ENCODE data around the gene SLFNL1.

DNA sequence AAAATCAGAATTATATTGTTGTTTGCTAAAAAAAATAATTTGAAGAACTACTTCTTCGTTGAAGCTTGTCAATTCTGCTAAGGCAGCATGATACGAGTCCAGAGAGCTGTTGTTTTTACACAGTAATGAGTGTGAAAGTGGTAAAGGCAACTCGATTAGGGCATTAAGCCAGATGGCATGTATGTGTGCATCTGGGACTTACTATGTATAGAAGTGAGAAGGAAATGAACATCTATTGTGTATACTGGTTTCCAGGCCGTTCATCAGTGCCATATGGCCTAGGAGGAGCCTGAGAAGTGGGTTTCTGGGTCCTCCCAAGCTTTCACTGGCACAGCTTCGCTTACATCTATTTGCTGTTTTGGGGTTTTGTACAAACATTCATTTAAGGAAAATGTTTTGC lies 36.4 kb downstream of the SLFNL1 start:
- TF ChIP-seq RELA (CRISPR knock-in tag; IDR thresholded peaks at IDR 0.05; ENCODE audit: borderline replicate concordance) (no peak), SP1 (CRISPR knock-in tag; conservative IDR thresholded peaks at IDR 0.05) (no peak)
- TF ChIP-seq, protein P1, sequence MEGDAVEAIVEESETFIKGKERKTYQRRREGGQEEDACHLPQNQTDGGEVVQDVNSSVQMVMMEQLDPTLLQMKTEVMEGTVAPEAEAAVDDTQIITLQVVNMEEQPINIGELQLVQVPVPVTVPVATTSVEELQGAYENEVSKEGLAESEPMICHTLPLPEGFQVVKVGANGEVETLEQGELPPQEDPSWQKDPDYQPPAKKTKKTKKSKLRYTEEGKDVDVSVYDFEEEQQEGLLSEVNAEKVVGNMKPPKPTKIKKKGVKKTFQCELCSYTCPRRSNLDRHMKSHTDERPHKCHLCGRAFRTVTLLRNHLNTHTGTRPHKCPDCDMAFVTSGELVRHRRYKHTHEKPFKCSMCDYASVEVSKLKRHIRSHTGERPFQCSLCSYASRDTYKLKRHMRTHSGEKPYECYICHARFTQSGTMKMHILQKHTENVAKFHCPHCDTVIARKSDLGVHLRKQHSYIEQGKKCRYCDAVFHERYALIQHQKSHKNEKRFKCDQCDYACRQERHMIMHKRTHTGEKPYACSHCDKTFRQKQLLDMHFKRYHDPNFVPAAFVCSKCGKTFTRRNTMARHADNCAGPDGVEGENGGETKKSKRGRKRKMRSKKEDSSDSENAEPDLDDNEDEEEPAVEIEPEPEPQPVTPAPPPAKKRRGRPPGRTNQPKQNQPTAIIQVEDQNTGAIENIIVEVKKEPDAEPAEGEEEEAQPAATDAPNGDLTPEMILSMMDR (IDR thresholded peaks at IDR 0.05): no peak

Data from WTC11 (cell line).